Measurements from ENCODE around the gene ENTPD6.

The ENTPD6 gene

GRCh38 chr20:25216199-25216945 is 20.9 kb downstream of the ENTPD6 start:
- Histone ChIP-seq H3K36me3 (ENCODE audit: control insufficient read depth, insufficient read depth, low read length) (peaks cover 21% of the 10 kb centered on the region), H3K4me1 (ENCODE audit: control insufficient read depth, insufficient read depth, low read length) (no peaks in the 10 kb centered on the region), H3K9ac (ENCODE audit: low read length) (no peak overlapping the region)

GRCh38 chr20:25217161-25218108 is 21.9 kb downstream of the ENTPD6 start:
- H3K27ac ChIP-seq (ENCODE audit: low read depth, low read length): no peak overlapping the region
- no peak overlapping the region for H3K9ac ChIP-seq (ENCODE audit: low read length)
- peaks cover 29% of the 10 kb centered on the region for H3K36me3 ChIP-seq (ENCODE audit: control insufficient read depth, insufficient read depth, low read length)
- H3K4me3 ChIP-seq (ENCODE audit: low read length): no peak overlapping the region
- no peaks in the 10 kb centered on the region for H3K27me3 ChIP-seq (ENCODE audit: control insufficient read depth, insufficient read depth, low read length)
- no peaks in the 10 kb centered on the region for H3K4me1 ChIP-seq (ENCODE audit: control insufficient read depth, insufficient read depth, low read length)

More at GRCh38 chr20:25216199-25216945, 20.9 kb downstream of the ENTPD6 start:
- Histone ChIP-seq H3K4me3 (ENCODE audit: low read length) (no peak overlapping the region), H3K27ac (ENCODE audit: low read depth, low read length) (no peak overlapping the region), H3K27me3 (ENCODE audit: control insufficient read depth, insufficient read depth, low read length) (no peaks in the 10 kb centered on the region)

- no peak overlapping the region for H3K27ac ChIP-seq (ENCODE audit: low read depth, low read length)
- H3K4me1 ChIP-seq (ENCODE audit: control insufficient read depth, insufficient read depth, low read length): no peaks in the 10 kb centered on the region
- H3K4me3 ChIP-seq (ENCODE audit: low read length): no peak overlapping the region
- no peaks in the 10 kb centered on the region for H3K27me3 ChIP-seq (ENCODE audit: control insufficient read depth, insufficient read depth, low read length)
- H3K9ac ChIP-seq (ENCODE audit: low read length): no peak overlapping the region
- peaks cover 27% of the 10 kb centered on the region for H3K36me3 ChIP-seq (ENCODE audit: control insufficient read depth, insufficient read depth, low read length)
Observed at GRCh38 chr20:25218109-25218486, 22.6 kb downstream of the ENTPD6 start.

GRCh38 chr20:25218492-25218891 is 23.0 kb downstream of the ENTPD6 start:
- Histone ChIP-seq H3K27me3 (ENCODE audit: control insufficient read depth, insufficient read depth, low read length) (no peaks in the 10 kb centered on the region), H3K4me1 (ENCODE audit: control insufficient read depth, insufficient read depth, low read length) (no peaks in the 10 kb centered on the region), H3K9ac (ENCODE audit: low read length) (no peak overlapping the region), H3K36me3 (ENCODE audit: control insufficient read depth, insufficient read depth, low read length) (peaks cover 25% of the 10 kb centered on the region), H3K4me3 (ENCODE audit: low read length) (no peak overlapping the region), H3K27ac (ENCODE audit: low read depth, low read length) (no peak overlapping the region)

- H3K27ac ChIP-seq (ENCODE audit: low read depth, low read length): no peak overlapping the region
- peaks cover 25% of the 10 kb centered on the region for H3K36me3 ChIP-seq (ENCODE audit: control insufficient read depth, insufficient read depth, low read length)
- no peak overlapping the region for H3K9ac ChIP-seq (ENCODE audit: low read length)
- H3K4me3 ChIP-seq (ENCODE audit: low read length): no peak overlapping the region
- H3K27me3 ChIP-seq (ENCODE audit: control insufficient read depth, insufficient read depth, low read length): no peaks in the 10 kb centered on the region
- H3K4me1 ChIP-seq (ENCODE audit: control insufficient read depth, insufficient read depth, low read length): no peaks in the 10 kb centered on the region
Observed at GRCh38 chr20:25219365-25219764, 23.9 kb downstream of the ENTPD6 start.

- Histone ChIP-seq H3K9ac (ENCODE audit: low read length) (no peak overlapping the region), H3K4me1 (ENCODE audit: control insufficient read depth, insufficient read depth, low read length) (no peaks in the 10 kb centered on the region), H3K36me3 (ENCODE audit: control insufficient read depth, insufficient read depth, low read length) (peaks cover 25% of the 10 kb centered on the region), H3K27me3 (ENCODE audit: control insufficient read depth, insufficient read depth, low read length) (no peaks in the 10 kb centered on the region), H3K4me3 (ENCODE audit: low read length) (no peak overlapping the region), H3K27ac (ENCODE audit: low read depth, low read length) (no peak overlapping the region)
Observed at GRCh38 chr20:25220021-25220730, 24.7 kb downstream of the ENTPD6 start.

GRCh38 chr20:25220810-25221591 is 25.5 kb downstream of the ENTPD6 start:
- Histone ChIP-seq H3K27ac (ENCODE audit: low read depth, low read length) (no peak overlapping the region), H3K27me3 (ENCODE audit: control insufficient read depth, insufficient read depth, low read length) (no peaks in the 10 kb centered on the region), H3K4me1 (ENCODE audit: control insufficient read depth, insufficient read depth, low read length) (peaks cover 2% of the 10 kb centered on the region), H3K36me3 (ENCODE audit: control insufficient read depth, insufficient read depth, low read length) (peaks cover 25% of the 10 kb centered on the region), H3K9ac (ENCODE audit: low read length) (no peak overlapping the region), H3K4me3 (ENCODE audit: low read length) (no peak overlapping the region)

GRCh38 chr20:25221592-25222460 is 26.3 kb downstream of the ENTPD6 start:
- Histone ChIP-seq H3K27ac (ENCODE audit: low read depth, low read length) (no peak overlapping the region), H3K36me3 (ENCODE audit: control insufficient read depth, insufficient read depth, low read length) (peaks cover 25% of the 10 kb centered on the region), H3K9ac (ENCODE audit: low read length) (no peak overlapping the region), H3K4me3 (ENCODE audit: low read length) (no peak overlapping the region), H3K4me1 (ENCODE audit: control insufficient read depth, insufficient read depth, low read length) (peaks cover 5% of the 10 kb centered on the region), H3K27me3 (ENCODE audit: control insufficient read depth, insufficient read depth, low read length) (no peaks in the 10 kb centered on the region)

- H3K27ac ChIP-seq (ENCODE audit: low read depth, low read length): no peak overlapping the region
- no peaks in the 10 kb centered on the region for H3K27me3 ChIP-seq (ENCODE audit: control insufficient read depth, insufficient read depth, low read length)
- peaks cover 12% of the 10 kb centered on the region for H3K4me1 ChIP-seq (ENCODE audit: control insufficient read depth, insufficient read depth, low read length)
- H3K9ac ChIP-seq (ENCODE audit: low read length): no peak overlapping the region
- H3K4me3 ChIP-seq (ENCODE audit: low read length): no peak overlapping the region
- peaks cover 22% of the 10 kb centered on the region for H3K36me3 ChIP-seq (ENCODE audit: control insufficient read depth, insufficient read depth, low read length)
Observed at GRCh38 chr20:25222461-25223178, 27.1 kb downstream of the ENTPD6 start.

GRCh38 chr20:25223179-25223661 is 27.7 kb downstream of the ENTPD6 start:
- Histone ChIP-seq H3K4me3 (ENCODE audit: low read length) (no peak overlapping the region), H3K9ac (ENCODE audit: low read length) (no peak overlapping the region), H3K36me3 (ENCODE audit: control insufficient read depth, insufficient read depth, low read length) (peaks cover 18% of the 10 kb centered on the region), H3K4me1 (ENCODE audit: control insufficient read depth, insufficient read depth, low read length) (peaks cover 14% of the 10 kb centered on the region), H3K27me3 (ENCODE audit: control insufficient read depth, insufficient read depth, low read length) (no peaks in the 10 kb centered on the region), H3K27ac (ENCODE audit: low read depth, low read length) (no peak overlapping the region)

Measured in rectal smooth muscle tissue (tissue), 1 donor.